ACHN (cell line): ENCODE results near the gene CNTNAP2.

ENCODE experiments used
- DNase-seq: peaks from one replicate; pipeline ENCODE4 v3.0.0-alpha.2; 2015
- in situ Hi-C: cut with HindIII; loops from 2 replicates; pipeline ENCODE4 v1.10.0; 2017; ENCODE audit warnings: low sequenced_read_pairs, low pct_ligation_motif_present, low pct_unique_long_range_greater_than_20kb

The CNTNAP2 gene

GRCh38 chr7:146496657-146497056, 380.1 kb downstream of the CNTNAP2 start:
- in situ Hi-C loops = no loop called here
- DNase-seq = no peak

GRCh38 chr7:146499970-146500369, 383.4 kb downstream of the CNTNAP2 start:
- in situ Hi-C loops = no loop called here
- DNase-seq = no peak

- in situ Hi-C loops = no loop called here
- no peak for DNase-seq
Measured at GRCh38 chr7:146503844-146504243, 387.2 kb downstream of the CNTNAP2 start.

GRCh38 chr7:146510088-146510680, 393.6 kb downstream of the CNTNAP2 start:
- in situ Hi-C loops = no loop called here
- DNase-seq = no peak

GRCh38 chr7:146514304-146514703, 397.7 kb downstream of the CNTNAP2 start:
- no peak for DNase-seq
- in situ Hi-C loops = no loop called here

GRCh38 chr7:146528581-146528980, 412.0 kb downstream of the CNTNAP2 start:
- in situ Hi-C loops = no loop called here

GRCh38 chr7:146539836-146540235, 423.2 kb downstream of the CNTNAP2 start:
- in situ Hi-C loops = no loop called here
- no peak for DNase-seq

More at GRCh38 chr7:146528581-146528980, 412.0 kb downstream of the CNTNAP2 start:
- no peak for DNase-seq

GRCh38 chr7:146542101-146542500, 425.5 kb downstream of the CNTNAP2 start:
- in situ Hi-C loops = no loop called here
- DNase-seq = no peak

- DNase-seq = no peak
- in situ Hi-C loops = no loop called here
Measured at GRCh38 chr7:146544748-146545147, 428.1 kb downstream of the CNTNAP2 start.

GRCh38 chr7:146548816-146549215, 432.2 kb downstream of the CNTNAP2 start:
- in situ Hi-C loops = no loop called here
- DNase-seq = no peak

GRCh38 chr7:146554556-146554955, 438.0 kb downstream of the CNTNAP2 start:
- in situ Hi-C loops = no loop called here
- no peak for DNase-seq

GRCh38 chr7:146557971-146558469, 441.4 kb downstream of the CNTNAP2 start:
- in situ Hi-C loops = no loop called here
- no peak for DNase-seq

GRCh38 chr7:146565872-146566271, 449.3 kb downstream of the CNTNAP2 start:
- DNase-seq = no peak
- in situ Hi-C loops = no loop called here

- in situ Hi-C loops = no loop called here
- DNase-seq = no peak
Measured at GRCh38 chr7:146575903-146576302, 459.3 kb downstream of the CNTNAP2 start.

- in situ Hi-C loops = no loop called here
- DNase-seq = no peak
Measured at GRCh38 chr7:146591976-146592375, 475.4 kb downstream of the CNTNAP2 start.

GRCh38 chr7:146606628-146607027, 490.0 kb downstream of the CNTNAP2 start:
- in situ Hi-C loops = no loop called here
- DNase-seq = no peak

GRCh38 chr7:146619641-146620040, 503.0 kb downstream of the CNTNAP2 start:
- no peak for DNase-seq
- in situ Hi-C loops = no loop called here

GRCh38 chr7:146626912-146627311, 510.3 kb downstream of the CNTNAP2 start:
- in situ Hi-C loops = no loop called here

GRCh38 chr7:146635205-146636032, 518.8 kb downstream of the CNTNAP2 start:
- no peak for DNase-seq
- in situ Hi-C loops = no loop called here

More at GRCh38 chr7:146626912-146627311, 510.3 kb downstream of the CNTNAP2 start:
- no peak for DNase-seq

GRCh38 chr7:146636033-146636356, 519.4 kb downstream of the CNTNAP2 start:
- in situ Hi-C loops = no loop called here
- no peak for DNase-seq
